ENCODE results near the gene STAB2.

DNA sequence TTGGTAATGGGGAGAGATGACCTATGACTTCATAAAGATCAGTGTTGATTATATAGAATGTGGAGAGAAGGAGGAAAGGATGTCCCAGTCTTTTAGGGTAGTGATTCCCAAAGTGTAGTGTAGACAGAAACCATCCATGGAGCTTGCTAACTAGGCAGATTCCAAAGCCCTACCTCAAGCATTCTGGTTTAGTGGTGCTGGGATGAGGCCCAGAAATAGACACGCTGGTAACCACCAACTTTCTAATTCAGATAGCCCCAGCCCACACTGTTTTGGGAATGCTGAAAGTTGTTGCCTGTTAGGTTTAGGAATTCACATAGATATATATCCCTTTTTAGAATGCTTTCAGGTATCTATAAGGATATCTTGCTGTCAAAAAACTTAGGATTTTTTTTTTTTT, 69.2 kb downstream of the STAB2 start:
- TF ChIP-seq, protein P1, sequence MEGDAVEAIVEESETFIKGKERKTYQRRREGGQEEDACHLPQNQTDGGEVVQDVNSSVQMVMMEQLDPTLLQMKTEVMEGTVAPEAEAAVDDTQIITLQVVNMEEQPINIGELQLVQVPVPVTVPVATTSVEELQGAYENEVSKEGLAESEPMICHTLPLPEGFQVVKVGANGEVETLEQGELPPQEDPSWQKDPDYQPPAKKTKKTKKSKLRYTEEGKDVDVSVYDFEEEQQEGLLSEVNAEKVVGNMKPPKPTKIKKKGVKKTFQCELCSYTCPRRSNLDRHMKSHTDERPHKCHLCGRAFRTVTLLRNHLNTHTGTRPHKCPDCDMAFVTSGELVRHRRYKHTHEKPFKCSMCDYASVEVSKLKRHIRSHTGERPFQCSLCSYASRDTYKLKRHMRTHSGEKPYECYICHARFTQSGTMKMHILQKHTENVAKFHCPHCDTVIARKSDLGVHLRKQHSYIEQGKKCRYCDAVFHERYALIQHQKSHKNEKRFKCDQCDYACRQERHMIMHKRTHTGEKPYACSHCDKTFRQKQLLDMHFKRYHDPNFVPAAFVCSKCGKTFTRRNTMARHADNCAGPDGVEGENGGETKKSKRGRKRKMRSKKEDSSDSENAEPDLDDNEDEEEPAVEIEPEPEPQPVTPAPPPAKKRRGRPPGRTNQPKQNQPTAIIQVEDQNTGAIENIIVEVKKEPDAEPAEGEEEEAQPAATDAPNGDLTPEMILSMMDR (IDR thresholded peaks at IDR 0.05) = no peak
- no peak for TF ChIP-seq POLR2A (IDR thresholded peaks at IDR 0.05)

Data from sigmoid colon (tissue), 3 donors.